Osteoblast (primary cell): ENCODE results near the gene SFI1. TPM values are rescaled to one million over a fixed set of nuclear protein-coding genes. Genes with fewer than 3 reads are reported as not detected.
A peak's percentile ranks its signal among the peaks of the same experiment; 100 is the strongest.

Source experiments
- DNase-seq: peaks from one replicate; pipeline ENCODE4 v3.0.0; 2011; ENCODE audit warnings: low spot score, mixed read lengths; ENCODE audit not compliant: insufficient read length; ENCODE audit errors: missing footprints
- H2AFZ ChIP-seq: 2 replicates; pipeline ENCODE4 v1.6.0; 2011; ENCODE audit warnings: mild to moderate bottlenecking, low read length
- H3K27ac ChIP-seq: 2 replicates; pipeline ENCODE4 v1.5.1; 2011; ENCODE audit warnings: mild to moderate bottlenecking, low read depth, low read length, moderate library complexity
- H3K27me3 ChIP-seq: 2 replicates; pipeline ENCODE4 v1.6.0; 2012; ENCODE audit warnings: mild to moderate bottlenecking, control low read depth, inconsistent platforms, low read length, moderate library complexity; ENCODE audit not compliant: insufficient read depth
- H3K36me3 ChIP-seq: 2 replicates; pipeline ENCODE4 v1.5.1; 2011; ENCODE audit warnings: mild to moderate bottlenecking, low read length, control low read depth, moderate library complexity; ENCODE audit not compliant: insufficient read depth
- H3K4me1 ChIP-seq: 2 replicates; pipeline ENCODE4 v1.5.1; 2011; ENCODE audit warnings: mild to moderate bottlenecking, low read length, control low read depth, moderate library complexity; ENCODE audit not compliant: insufficient read depth
- H3K4me2 ChIP-seq: 2 replicates; pipeline ENCODE4 v1.6.0; 2011; ENCODE audit warnings: mild to moderate bottlenecking, low read length; ENCODE audit not compliant: insufficient read depth
- H3K4me3 ChIP-seq: fragments of 200-600 bp; sonication (generic); 3 replicates; pipeline ENCODE4 v1.5.1; 2012; ENCODE audit warnings: mild to moderate bottlenecking, low read length, inconsistent platforms; ENCODE audit not compliant: insufficient read depth
- H3K79me2 ChIP-seq: 2 replicates; pipeline ENCODE4 v1.6.0; 2012; ENCODE audit warnings: mild to moderate bottlenecking, low read length, control low read depth, inconsistent platforms; ENCODE audit not compliant: insufficient read depth
- H3K9me3 ChIP-seq: 2 replicates; pipeline ENCODE4 v1.5.1; 2011; ENCODE audit warnings: low read depth, low read length, control low read depth
- H4K20me1 ChIP-seq: 2 replicates; pipeline ENCODE4 v1.6.0; 2012; ENCODE audit warnings: mild to moderate bottlenecking, low read length, control low read depth; ENCODE audit not compliant: insufficient read depth
- CTCF ChIP-seq: IDR thresholded peaks from 2 replicates; pipeline ENCODE4 v1.5.1; 2011; ENCODE audit warnings: mild to moderate bottlenecking, low read depth, low read length, moderate library complexity; ENCODE audit errors: extremely low read depth
- total RNA-seq: library from RNA; depleted of rRNA; stranded (reverse); fragments of >200 nt; gene quantifications from 2 replicates; pipeline ENCODE4 v1.2.3, GENCODE V29; 2012

SFI1 gene
- total RNA-seq, 1 donor: 16.6 TPM

GRCh38 chr22:31621507-31622124 lies 125.3 kb downstream of the SFI1 start:
- H4K20me1 ChIP-seq: peaks cover 49% of the 10 kb centered on the region
- H3K4me2 ChIP-seq: no peak overlapping the region
- H3K4me1 ChIP-seq: peaks cover 2% of the 10 kb centered on the region
- H3K79me2 ChIP-seq: peaks cover 63% of the 10 kb centered on the region
- peaks cover 50% of the 10 kb centered on the region for H3K36me3 ChIP-seq
- no peaks in the 10 kb centered on the region for H3K9me3 ChIP-seq
- DNase-seq: peak; percentile 48
- no peak overlapping the region for H3K4me3 ChIP-seq
- no peak for TF ChIP-seq CTCF
- H3K27ac ChIP-seq: no peak overlapping the region
- no peaks in the 10 kb centered on the region for H3K27me3 ChIP-seq
- H2AFZ ChIP-seq: no peak overlapping the region

DNA sequence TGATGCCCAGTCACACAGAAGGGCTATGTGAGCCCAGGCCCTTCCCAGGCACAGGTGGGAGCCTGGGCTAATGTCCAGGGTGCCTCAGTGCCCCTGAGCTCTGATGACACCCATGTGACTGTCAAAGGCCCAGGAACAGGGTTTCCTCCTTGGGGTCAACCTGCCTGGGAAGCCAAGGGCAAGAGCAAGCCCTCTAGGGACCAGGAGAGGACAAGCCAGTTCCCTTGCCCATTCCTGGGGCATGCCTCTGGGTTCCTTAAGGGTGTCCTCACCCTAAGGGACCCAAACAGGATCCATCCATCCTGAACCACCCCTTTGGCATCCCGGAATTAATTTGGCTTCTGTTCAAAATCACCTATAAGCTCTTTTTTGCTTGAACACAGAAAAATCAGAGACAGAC lies 126.6 kb downstream of the SFI1 start:
- H3K79me2 ChIP-seq: peaks cover 76% of the 10 kb centered on the region
- H3K4me2 ChIP-seq: no peak overlapping the region
- H3K27me3 ChIP-seq: no peaks in the 10 kb centered on the region
- no peak for TF ChIP-seq CTCF
- H2AFZ ChIP-seq: no peak overlapping the region
- peaks cover 39% of the 10 kb centered on the region for H3K36me3 ChIP-seq
- no peaks in the 10 kb centered on the region for H3K9me3 ChIP-seq
- H3K27ac ChIP-seq: no peak overlapping the region
- DNase-seq: peak; percentile 86
- no peak overlapping the region for H3K4me3 ChIP-seq
- peaks cover 3% of the 10 kb centered on the region for H3K4me1 ChIP-seq
- peaks cover 61% of the 10 kb centered on the region for H4K20me1 ChIP-seq

DNA sequence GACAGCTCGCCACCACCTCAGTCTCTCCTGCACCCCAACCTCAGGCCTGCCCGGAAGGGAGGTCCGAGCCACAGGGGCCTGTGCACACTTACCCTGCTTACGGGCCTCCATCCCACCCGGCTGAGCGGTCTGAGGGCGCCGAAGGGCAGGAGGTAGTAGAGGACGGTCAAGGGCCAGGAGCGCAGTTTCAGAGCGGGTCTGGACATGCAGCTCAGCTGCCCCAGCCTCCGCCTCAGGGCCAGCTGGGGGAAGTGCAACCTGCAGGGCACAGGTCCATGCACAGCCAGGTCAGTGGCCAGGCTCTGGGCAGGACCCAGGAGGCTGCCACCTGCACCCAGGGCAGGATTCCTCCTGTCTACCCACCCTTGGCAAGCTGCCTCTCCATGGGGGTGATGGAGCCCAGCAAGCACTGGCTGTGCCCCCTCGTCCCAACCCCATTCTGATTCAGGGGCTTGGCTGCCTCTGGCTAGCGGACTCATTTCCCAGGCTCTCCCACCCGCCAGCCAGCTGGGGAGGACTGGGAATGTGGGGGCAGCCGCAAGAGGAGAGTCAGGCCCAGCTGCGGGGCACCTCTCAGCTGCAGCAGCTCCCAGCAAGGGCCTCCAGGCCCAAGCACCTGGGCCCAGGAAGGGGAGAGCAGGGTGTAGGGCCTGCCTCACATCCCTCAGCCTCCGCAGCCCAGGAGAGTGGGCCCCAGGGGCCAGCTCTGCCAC lies 127.4 kb downstream of the SFI1 start:
- Histone ChIP-seq H3K9me3 (no peaks in the 10 kb centered on the region), H4K20me1 (peaks cover 65% of the 10 kb centered on the region), H3K36me3 (peaks cover 32% of the 10 kb centered on the region), H3K27ac (no peak overlapping the region), H3K79me2 (peaks cover 84% of the 10 kb centered on the region), H3K4me3 (no peak overlapping the region), H3K27me3 (no peaks in the 10 kb centered on the region), H2AFZ (no peak overlapping the region), H3K4me2 (no peak overlapping the region), H3K4me1 (peaks cover 3% of the 10 kb centered on the region)
- TF ChIP-seq CTCF: no peak
- peak; percentile 61 for DNase-seq

GRCh38 chr22:31625257-31625640 lies 128.9 kb downstream of the SFI1 start:
- Histone ChIP-seq H3K9me3 (no peaks in the 10 kb centered on the region), H3K27ac (no peak overlapping the region), H3K36me3 (peaks cover 25% of the 10 kb centered on the region), H3K4me2 (no peak overlapping the region), H3K79me2 (peaks cover 99% of the 10 kb centered on the region), H3K27me3 (no peaks in the 10 kb centered on the region), H3K4me1 (peaks cover 12% of the 10 kb centered on the region), H2AFZ (no peak overlapping the region), H4K20me1 (peaks cover 76% of the 10 kb centered on the region), H3K4me3 (no peak overlapping the region)
- peak; percentile 61 for DNase-seq
- TF ChIP-seq CTCF: no peak
